ENCODE results near the gene CTNND2. TPM values are rescaled to one million over a fixed set of nuclear protein-coding genes. Genes with fewer than 3 reads are reported as not detected.

CTNND2 gene
- total RNA-seq, 1 donor: 1.9 TPM

GRCh38 chr5:11496137-11496719 is 408.0 kb downstream of the CTNND2 start:
- TF ChIP-seq CTCF (IDR thresholded peaks at IDR 0.05; ENCODE audit: insufficient read depth, low read length): no peak
- H3K4me3 ChIP-seq (ENCODE audit: low read depth, low read length): no peak overlapping the region
- DNase-seq (ENCODE audit: low read depth): no peak

GRCh38 chr5:11494340-11494739 is 409.9 kb downstream of the CTNND2 start:
- TF ChIP-seq CTCF (IDR thresholded peaks at IDR 0.05; ENCODE audit: insufficient read depth, low read length): no peak
- H3K4me3 ChIP-seq (ENCODE audit: low read depth, low read length): no peak overlapping the region
- DNase-seq (ENCODE audit: low read depth): peak; percentile 6

GRCh38 chr5:11491404-11492075 is 412.7 kb downstream of the CTNND2 start:
- H3K4me3 ChIP-seq (ENCODE audit: low read depth, low read length): no peak overlapping the region
- no peak for TF ChIP-seq CTCF (IDR thresholded peaks at IDR 0.05; ENCODE audit: insufficient read depth, low read length)
- no peak for DNase-seq (ENCODE audit: low read depth)

- H3K4me3 ChIP-seq (ENCODE audit: low read depth, low read length): no peak overlapping the region
- no peak for TF ChIP-seq CTCF (IDR thresholded peaks at IDR 0.05; ENCODE audit: insufficient read depth, low read length)
- DNase-seq (ENCODE audit: low read depth): no peak
These were observed 420.6 kb downstream of the CTNND2 start for GRCh38 chr5:11483630-11484029.

GRCh38 chr5:11482011-11482410 is 422.2 kb downstream of the CTNND2 start:
- no peak for DNase-seq (ENCODE audit: low read depth)
- TF ChIP-seq CTCF (IDR thresholded peaks at IDR 0.05; ENCODE audit: insufficient read depth, low read length): no peak
- no peak overlapping the region for H3K4me3 ChIP-seq (ENCODE audit: low read depth, low read length)

GRCh38 chr5:11477786-11478185 is 426.5 kb downstream of the CTNND2 start:
- TF ChIP-seq CTCF (IDR thresholded peaks at IDR 0.05; ENCODE audit: insufficient read depth, low read length): no peak
- no peak overlapping the region for H3K4me3 ChIP-seq (ENCODE audit: low read depth, low read length)
- no peak for DNase-seq (ENCODE audit: low read depth)
